ENCODE measurements around the gene IQCE. TPM values are rescaled to one million over a fixed set of nuclear protein-coding genes. Genes with fewer than 3 reads are reported as not detected.
A peak's percentile ranks its signal among the peaks of the same experiment; 100 is the strongest.

Gene IQCE
- total and polyA plus RNA-seq, 10 of the 15 experiments (the other 5 are each of a cell fraction or from before 2014, with no cell fraction given) = 0.37 to 8.1 (median 3.7) TPM

DNA sequence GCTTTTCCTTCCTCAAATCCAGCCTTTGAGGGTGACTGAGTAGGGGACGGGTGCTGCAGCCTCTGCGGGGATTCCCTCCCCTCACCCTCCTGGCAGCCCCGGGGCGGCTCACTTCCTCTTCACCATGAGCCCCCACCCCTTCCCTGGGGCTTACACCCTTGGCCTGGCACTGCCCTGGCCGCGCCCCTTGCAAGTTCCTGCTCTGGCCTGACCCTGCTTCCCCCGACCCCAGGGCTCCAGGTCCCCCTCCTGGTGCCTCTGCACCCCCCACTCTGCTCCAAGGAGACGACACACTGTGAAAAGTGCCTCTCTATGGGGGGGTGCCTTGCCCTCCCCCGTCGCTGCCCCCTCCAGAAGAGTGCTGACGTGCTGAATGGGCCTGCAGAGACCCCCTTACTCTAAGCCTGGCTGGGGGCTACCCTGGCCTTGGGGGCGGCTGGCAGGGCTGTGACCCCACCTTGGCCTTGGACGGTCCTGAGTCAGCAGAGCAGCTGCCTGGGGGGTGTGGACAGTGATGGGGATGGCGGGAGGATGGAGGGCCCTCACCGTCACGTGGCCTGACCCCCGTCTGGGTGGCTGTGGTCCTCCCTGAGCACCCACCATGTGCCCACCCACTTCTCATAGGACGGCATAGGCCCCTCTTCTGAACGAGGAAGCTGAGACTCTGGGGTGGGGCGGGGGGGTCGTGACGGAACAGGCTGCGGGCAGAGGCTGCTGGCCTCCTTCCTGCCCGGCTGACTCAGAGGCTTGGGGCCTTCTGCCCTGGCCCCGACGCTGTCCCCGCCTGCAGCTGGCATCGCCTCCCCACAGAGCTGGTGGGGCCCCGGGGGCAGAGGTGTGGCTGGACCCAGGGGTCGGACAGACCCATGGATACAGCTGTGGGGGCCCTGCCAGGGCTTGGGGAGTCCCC lies 29.4 kb upstream of the IQCE start (continued):
- TF ChIP-seq, protein P1, sequence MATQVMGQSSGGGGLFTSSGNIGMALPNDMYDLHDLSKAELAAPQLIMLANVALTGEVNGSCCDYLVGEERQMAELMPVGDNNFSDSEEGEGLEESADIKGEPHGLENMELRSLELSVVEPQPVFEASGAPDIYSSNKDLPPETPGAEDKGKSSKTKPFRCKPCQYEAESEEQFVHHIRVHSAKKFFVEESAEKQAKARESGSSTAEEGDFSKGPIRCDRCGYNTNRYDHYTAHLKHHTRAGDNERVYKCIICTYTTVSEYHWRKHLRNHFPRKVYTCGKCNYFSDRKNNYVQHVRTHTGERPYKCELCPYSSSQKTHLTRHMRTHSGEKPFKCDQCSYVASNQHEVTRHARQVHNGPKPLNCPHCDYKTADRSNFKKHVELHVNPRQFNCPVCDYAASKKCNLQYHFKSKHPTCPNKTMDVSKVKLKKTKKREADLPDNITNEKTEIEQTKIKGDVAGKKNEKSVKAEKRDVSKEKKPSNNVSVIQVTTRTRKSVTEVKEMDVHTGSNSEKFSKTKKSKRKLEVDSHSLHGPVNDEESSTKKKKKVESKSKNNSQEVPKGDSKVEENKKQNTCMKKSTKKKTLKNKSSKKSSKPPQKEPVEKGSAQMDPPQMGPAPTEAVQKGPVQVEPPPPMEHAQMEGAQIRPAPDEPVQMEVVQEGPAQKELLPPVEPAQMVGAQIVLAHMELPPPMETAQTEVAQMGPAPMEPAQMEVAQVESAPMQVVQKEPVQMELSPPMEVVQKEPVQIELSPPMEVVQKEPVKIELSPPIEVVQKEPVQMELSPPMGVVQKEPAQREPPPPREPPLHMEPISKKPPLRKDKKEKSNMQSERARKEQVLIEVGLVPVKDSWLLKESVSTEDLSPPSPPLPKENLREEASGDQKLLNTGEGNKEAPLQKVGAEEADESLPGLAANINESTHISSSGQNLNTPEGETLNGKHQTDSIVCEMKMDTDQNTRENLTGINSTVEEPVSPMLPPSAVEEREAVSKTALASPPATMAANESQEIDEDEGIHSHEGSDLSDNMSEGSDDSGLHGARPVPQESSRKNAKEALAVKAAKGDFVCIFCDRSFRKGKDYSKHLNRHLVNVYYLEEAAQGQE (IDR thresholded peaks at IDR 0.05; ENCODE audit: low read depth, low read length) = no peak
- no peak for TF ChIP-seq CREM (IDR thresholded peaks at IDR 0.05; ENCODE audit: low read depth)
- TF ChIP-seq IKZF1 (conservative IDR thresholded peaks at IDR 0.05) = peak; percentile 74
- TF ChIP-seq SREBF2 (IDR thresholded peaks at IDR 0.05; ENCODE audit: low read length) = no peak
- TF ChIP-seq CBX3 (IDR thresholded peaks at IDR 0.05; ENCODE audit: borderline replicate concordance, low read depth) = no peak
- TF ChIP-seq EED (IDR thresholded peaks at IDR 0.05; ENCODE audit: low read depth) = peak; percentile 20
- TF ChIP-seq STAT3 (IDR thresholded peaks at IDR 0.05; ENCODE audit: low read depth, low read length) = no peak
- peak; percentile 49 for TF ChIP-seq MTA2 (IDR thresholded peaks at IDR 0.05; ENCODE audit: low read depth)
- no peak for TF ChIP-seq NFYB (IDR thresholded peaks at IDR 0.05; ENCODE audit: insufficient read depth, low read depth, low read length)
- peak; percentile 70; the same call in 1 of the 2 replicates for TF ChIP-seq CHD2 (IDR thresholded peaks at IDR 0.05; ENCODE audit: borderline replicate concordance, low read depth, low read length)
- TF ChIP-seq CHD4 (IDR thresholded peaks at IDR 0.05) = no peak
- TF ChIP-seq IKZF2 (IDR thresholded peaks at IDR 0.05) = peak; percentile 19 to 73; a peak in 3 of 4 replicates
- TF ChIP-seq, protein P2, sequence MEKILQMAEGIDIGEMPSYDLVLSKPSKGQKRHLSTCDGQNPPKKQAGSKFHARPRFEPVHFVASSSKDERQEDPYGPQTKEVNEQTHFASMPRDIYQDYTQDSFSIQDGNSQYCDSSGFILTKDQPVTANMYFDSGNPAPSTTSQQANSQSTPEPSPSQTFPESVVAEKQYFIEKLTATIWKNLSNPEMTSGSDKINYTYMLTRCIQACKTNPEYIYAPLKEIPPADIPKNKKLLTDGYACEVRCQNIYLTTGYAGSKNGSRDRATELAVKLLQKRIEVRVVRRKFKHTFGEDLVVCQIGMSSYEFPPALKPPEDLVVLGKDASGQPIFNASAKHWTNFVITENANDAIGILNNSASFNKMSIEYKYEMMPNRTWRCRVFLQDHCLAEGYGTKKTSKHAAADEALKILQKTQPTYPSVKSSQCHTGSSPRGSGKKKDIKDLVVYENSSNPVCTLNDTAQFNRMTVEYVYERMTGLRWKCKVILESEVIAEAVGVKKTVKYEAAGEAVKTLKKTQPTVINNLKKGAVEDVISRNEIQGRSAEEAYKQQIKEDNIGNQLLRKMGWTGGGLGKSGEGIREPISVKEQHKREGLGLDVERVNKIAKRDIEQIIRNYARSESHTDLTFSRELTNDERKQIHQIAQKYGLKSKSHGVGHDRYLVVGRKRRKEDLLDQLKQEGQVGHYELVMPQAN (conservative IDR thresholded peaks at IDR 0.05) = no peak
- TF ChIP-seq SIN3A (IDR thresholded peaks at IDR 0.05; ENCODE audit: low read depth, low read length) = no peak
- TF ChIP-seq PAX5 (IDR thresholded peaks at IDR 0.05; ENCODE audit: borderline replicate concordance, low read depth, low read length) = peak; percentile 42; the same call in 1 of the 2 replicates
- TF ChIP-seq GABPA (IDR thresholded peaks at IDR 0.05; ENCODE audit: low read depth) = no peak
- TF ChIP-seq SRF (IDR thresholded peaks at IDR 0.05; ENCODE audit: low read depth in 2 of 2, low read length in 2 of 2) = no peak
- TF ChIP-seq, protein P3, sequence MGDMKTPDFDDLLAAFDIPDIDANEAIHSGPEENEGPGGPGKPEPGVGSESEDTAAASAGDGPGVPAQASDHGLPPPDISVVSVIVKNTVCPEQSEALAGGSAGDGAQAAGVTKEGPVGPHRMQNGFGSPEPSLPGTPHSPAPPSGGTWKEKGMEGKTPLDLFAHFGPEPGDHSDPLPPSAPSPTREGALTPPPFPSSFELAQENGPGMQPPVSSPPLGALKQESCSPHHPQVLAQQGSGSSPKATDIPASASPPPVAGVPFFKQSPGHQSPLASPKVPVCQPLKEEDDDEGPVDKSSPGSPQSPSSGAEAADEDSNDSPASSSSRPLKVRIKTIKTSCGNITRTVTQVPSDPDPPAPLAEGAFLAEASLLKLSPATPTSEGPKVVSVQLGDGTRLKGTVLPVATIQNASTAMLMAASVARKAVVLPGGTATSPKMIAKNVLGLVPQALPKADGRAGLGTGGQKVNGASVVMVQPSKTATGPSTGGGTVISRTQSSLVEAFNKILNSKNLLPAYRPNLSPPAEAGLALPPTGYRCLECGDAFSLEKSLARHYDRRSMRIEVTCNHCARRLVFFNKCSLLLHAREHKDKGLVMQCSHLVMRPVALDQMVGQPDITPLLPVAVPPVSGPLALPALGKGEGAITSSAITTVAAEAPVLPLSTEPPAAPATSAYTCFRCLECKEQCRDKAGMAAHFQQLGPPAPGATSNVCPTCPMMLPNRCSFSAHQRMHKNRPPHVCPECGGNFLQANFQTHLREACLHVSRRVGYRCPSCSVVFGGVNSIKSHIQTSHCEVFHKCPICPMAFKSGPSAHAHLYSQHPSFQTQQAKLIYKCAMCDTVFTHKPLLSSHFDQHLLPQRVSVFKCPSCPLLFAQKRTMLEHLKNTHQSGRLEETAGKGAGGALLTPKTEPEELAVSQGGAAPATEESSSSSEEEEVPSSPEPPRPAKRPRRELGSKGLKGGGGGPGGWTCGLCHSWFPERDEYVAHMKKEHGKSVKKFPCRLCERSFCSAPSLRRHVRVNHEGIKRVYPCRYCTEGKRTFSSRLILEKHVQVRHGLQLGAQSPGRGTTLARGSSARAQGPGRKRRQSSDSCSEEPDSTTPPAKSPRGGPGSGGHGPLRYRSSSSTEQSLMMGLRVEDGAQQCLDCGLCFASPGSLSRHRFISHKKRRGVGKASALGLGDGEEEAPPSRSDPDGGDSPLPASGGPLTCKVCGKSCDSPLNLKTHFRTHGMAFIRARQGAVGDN (IDR thresholded peaks at IDR 0.05) = 0 out of 2 replicates have a peak, but pooled peaks have one; percentile 14
- TF ChIP-seq, protein P4, sequence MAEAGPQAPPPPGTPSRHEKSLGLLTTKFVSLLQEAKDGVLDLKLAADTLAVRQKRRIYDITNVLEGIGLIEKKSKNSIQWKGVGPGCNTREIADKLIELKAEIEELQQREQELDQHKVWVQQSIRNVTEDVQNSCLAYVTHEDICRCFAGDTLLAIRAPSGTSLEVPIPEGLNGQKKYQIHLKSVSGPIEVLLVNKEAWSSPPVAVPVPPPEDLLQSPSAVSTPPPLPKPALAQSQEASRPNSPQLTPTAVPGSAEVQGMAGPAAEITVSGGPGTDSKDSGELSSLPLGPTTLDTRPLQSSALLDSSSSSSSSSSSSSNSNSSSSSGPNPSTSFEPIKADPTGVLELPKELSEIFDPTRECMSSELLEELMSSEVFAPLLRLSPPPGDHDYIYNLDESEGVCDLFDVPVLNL (IDR thresholded peaks at IDR 0.05; ENCODE audit: low read depth, low read length) = no peak
- TF ChIP-seq IRF4 (IDR thresholded peaks at IDR 0.05; ENCODE audit: low read depth, low read length) = no peak
